GM23338 (cell line): ENCODE measurements around the gene NPPC. TPM values are rescaled to one million over a fixed set of nuclear protein-coding genes. Genes with fewer than 3 reads are reported as not detected.

Source experiments
- CREB1 ChIP-seq: fragments of 250-450 bp; sonication (Bioruptor Pico); IDR thresholded peaks from 2 replicates; pipeline ENCODE4 v1.5.0; 2020; ENCODE audit warnings: low read depth, mild to moderate bottlenecking, moderate library complexity
- EZH2phosphoT487 ChIP-seq: fragments of 200-600 bp; sonication (generic); IDR thresholded peaks from one replicate; pipeline ENCODE4 v1.8.1; 2018; ENCODE audit warnings: antibody characterized with exemption; ENCODE audit not compliant: unreplicated experiment
- JUNB ChIP-seq: IDR thresholded peaks from one replicate; pipeline ENCODE4 v1.6.1; 2016; ENCODE audit warnings: antibody characterized with exemption; ENCODE audit not compliant: unreplicated experiment
- NANOG ChIP-seq: IDR thresholded peaks from 2 replicates; pipeline ENCODE4 v1.6.1; 2016; ENCODE audit warnings: antibody characterized with exemption, borderline replicate concordance
- POLR2AphosphoS5 ChIP-seq: IDR thresholded peaks from 2 replicates; pipeline ENCODE4 v1.6.1; 2016; ENCODE audit warnings: antibody characterized with exemption, low read depth
- STAT1 ChIP-seq: IDR thresholded peaks from one replicate; pipeline ENCODE4 v1.6.1; 2016; ENCODE audit warnings: antibody characterized with exemption; ENCODE audit not compliant: unreplicated experiment
- ZNF114 ChIP-seq: fragments of 250-450 bp; sonication (Bioruptor Pico); IDR thresholded peaks from 2 replicates; pipeline ENCODE4 v1.5.0; 2020; ENCODE audit warnings: mild to moderate bottlenecking, moderate library complexity
- polyA plus RNA-seq: library from polyadenylated mRNA; unstranded; fragments of >200 nt; fragmentation: Nextera tagmentation; extraction: Ambion mirVana; gene quantifications from 2 replicates; pipeline ENCODE4 v1.2.1, GENCODE V29; 2016
- total RNA-seq: library from RNA; depleted of rRNA; stranded (reverse); fragments of >200 nt; shearing (Covaris generic); gene quantifications from 2 replicates; pipeline ENCODE4 v1.2.3, GENCODE V29; 2014
- TF ChIP-seq, protein P1 (sequence below): fragments of 250-450 bp; sonication (Bioruptor Pico); IDR thresholded peaks from 2 replicates; pipeline ENCODE4 v1.5.0; 2020; ENCODE audit warnings: mild to moderate bottlenecking, moderate library complexity
- TF ChIP-seq, protein P2 (sequence below): IDR thresholded peaks from one replicate; pipeline ENCODE4 v1.6.1; 2018; ENCODE audit warnings: antibody characterized with exemption; ENCODE audit not compliant: unreplicated experiment
- TF ChIP-seq, protein P3 (sequence below): IDR thresholded peaks from 2 replicates; pipeline ENCODE4 v1.6.1; 2016; ENCODE audit warnings: antibody characterized with exemption

The NPPC gene
- total and polyA plus RNA-seq, 2 experiments from 2014 or later: 2.2 to 6.3 TPM

DNA sequence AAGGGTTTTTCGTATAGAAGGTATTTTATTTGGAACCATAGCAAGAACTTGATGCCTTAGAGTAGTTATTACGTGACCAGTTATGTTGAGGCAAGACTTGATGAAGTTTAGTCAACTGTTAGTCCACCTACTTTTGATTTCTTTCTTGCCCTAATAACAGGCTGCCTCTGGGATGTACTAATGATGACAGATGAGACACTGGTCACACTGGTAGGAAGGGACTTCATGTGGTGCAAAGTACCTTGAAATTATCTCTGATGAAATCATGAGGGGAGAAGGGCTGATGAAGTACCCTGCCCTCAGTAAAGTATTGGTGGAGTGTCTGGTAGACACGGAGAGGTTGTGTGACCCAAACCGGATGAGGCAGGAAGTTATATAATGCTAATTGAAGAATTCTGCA is 40.7 kb upstream of the NPPC start (continued):
- TF ChIP-seq, protein P1, sequence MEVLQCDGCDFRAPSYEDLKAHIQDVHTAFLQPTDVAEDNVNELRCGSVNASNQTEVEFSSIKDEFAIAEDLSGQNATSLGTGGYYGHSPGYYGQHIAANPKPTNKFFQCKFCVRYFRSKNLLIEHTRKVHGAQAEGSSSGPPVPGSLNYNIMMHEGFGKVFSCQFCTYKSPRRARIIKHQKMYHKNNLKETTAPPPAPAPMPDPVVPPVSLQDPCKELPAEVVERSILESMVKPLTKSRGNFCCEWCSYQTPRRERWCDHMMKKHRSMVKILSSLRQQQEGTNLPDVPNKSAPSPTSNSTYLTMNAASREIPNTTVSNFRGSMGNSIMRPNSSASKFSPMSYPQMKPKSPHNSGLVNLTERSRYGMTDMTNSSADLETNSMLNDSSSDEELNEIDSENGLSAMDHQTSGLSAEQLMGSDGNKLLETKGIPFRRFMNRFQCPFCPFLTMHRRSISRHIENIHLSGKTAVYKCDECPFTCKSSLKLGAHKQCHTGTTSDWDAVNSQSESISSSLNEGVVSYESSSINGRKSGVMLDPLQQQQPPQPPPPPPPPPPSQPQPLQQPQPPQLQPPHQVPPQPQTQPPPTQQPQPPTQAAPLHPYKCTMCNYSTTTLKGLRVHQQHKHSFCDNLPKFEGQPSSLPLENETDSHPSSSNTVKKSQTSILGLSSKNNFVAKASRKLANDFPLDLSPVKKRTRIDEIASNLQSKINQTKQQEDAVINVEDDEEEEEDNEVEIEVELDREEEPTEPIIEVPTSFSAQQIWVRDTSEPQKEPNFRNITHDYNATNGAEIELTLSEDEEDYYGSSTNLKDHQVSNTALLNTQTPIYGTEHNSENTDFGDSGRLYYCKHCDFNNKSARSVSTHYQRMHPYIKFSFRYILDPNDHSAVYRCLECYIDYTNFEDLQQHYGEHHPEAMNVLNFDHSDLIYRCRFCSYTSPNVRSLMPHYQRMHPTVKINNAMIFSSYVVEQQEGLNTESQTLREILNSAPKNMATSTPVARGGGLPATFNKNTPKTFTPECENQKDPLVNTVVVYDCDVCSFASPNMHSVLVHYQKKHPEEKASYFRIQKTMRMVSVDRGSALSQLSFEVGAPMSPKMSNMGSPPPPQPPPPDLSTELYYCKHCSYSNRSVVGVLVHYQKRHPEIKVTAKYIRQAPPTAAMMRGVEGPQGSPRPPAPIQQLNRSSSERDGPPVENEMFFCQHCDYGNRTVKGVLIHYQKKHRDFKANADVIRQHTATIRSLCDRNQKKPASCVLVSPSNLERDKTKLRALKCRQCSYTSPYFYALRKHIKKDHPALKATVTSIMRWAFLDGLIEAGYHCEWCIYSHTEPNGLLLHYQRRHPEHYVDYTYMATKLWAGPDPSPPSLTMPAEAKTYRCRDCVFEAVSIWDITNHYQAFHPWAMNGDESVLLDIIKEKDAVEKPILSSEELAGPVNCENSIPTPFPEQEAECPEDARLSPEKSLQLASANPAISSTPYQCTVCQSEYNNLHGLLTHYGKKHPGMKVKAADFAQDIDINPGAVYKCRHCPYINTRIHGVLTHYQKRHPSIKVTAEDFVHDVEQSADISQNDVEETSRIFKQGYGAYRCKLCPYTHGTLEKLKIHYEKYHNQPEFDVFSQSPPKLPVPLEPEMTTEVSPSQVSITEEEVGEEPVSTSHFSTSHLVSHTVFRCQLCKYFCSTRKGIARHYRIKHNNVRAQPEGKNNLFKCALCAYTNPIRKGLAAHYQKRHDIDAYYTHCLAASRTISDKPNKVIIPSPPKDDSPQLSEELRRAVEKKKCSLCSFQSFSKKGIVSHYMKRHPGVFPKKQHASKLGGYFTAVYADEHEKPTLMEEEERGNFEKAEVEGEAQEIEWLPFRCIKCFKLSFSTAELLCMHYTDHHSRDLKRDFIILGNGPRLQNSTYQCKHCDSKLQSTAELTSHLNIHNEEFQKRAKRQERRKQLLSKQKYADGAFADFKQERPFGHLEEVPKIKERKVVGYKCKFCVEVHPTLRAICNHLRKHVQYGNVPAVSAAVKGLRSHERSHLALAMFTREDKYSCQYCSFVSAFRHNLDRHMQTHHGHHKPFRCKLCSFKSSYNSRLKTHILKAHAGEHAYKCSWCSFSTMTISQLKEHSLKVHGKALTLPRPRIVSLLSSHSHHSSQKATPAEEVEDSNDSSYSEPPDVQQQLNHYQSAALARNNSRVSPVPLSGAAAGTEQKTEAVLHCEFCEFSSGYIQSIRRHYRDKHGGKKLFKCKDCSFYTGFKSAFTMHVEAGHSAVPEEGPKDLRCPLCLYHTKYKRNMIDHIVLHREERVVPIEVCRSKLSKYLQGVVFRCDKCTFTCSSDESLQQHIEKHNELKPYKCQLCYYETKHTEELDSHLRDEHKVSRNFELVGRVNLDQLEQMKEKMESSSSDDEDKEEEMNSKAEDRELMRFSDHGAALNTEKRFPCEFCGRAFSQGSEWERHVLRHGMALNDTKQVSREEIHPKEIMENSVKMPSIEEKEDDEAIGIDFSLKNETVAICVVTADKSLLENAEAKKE: no peak
- TF ChIP-seq, protein P2, sequence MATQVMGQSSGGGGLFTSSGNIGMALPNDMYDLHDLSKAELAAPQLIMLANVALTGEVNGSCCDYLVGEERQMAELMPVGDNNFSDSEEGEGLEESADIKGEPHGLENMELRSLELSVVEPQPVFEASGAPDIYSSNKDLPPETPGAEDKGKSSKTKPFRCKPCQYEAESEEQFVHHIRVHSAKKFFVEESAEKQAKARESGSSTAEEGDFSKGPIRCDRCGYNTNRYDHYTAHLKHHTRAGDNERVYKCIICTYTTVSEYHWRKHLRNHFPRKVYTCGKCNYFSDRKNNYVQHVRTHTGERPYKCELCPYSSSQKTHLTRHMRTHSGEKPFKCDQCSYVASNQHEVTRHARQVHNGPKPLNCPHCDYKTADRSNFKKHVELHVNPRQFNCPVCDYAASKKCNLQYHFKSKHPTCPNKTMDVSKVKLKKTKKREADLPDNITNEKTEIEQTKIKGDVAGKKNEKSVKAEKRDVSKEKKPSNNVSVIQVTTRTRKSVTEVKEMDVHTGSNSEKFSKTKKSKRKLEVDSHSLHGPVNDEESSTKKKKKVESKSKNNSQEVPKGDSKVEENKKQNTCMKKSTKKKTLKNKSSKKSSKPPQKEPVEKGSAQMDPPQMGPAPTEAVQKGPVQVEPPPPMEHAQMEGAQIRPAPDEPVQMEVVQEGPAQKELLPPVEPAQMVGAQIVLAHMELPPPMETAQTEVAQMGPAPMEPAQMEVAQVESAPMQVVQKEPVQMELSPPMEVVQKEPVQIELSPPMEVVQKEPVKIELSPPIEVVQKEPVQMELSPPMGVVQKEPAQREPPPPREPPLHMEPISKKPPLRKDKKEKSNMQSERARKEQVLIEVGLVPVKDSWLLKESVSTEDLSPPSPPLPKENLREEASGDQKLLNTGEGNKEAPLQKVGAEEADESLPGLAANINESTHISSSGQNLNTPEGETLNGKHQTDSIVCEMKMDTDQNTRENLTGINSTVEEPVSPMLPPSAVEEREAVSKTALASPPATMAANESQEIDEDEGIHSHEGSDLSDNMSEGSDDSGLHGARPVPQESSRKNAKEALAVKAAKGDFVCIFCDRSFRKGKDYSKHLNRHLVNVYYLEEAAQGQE: no peak
- no peak for TF ChIP-seq ZNF114 (CRISPR knock-in tag)
- TF ChIP-seq, protein P3, sequence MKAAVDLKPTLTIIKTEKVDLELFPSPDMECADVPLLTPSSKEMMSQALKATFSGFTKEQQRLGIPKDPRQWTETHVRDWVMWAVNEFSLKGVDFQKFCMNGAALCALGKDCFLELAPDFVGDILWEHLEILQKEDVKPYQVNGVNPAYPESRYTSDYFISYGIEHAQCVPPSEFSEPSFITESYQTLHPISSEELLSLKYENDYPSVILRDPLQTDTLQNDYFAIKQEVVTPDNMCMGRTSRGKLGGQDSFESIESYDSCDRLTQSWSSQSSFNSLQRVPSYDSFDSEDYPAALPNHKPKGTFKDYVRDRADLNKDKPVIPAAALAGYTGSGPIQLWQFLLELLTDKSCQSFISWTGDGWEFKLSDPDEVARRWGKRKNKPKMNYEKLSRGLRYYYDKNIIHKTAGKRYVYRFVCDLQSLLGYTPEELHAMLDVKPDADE: no peak
- no peak for TF ChIP-seq CREB1 (CRISPR knock-in tag)
- TF ChIP-seq STAT1: no peak
- TF ChIP-seq POLR2AphosphoS5: no peak
- TF ChIP-seq JUNB: no peak
- TF ChIP-seq EZH2phosphoT487: no peak
- no peak for TF ChIP-seq NANOG
